Measurements from ENCODE around the gene LATS1. TPM values are rescaled to one million over a fixed set of nuclear protein-coding genes. Genes with fewer than 3 reads are reported as not detected.

LATS1 gene
- polyA plus RNA-seq, 1 of the 3 experiments (the other 2 are of a cell fraction): 6.9 TPM

GRCh38 chr6:149711711-149712110 lies 6.2 kb downstream of the LATS1 start (continued):
- TF ChIP-seq REST (IDR thresholded peaks at IDR 0.05; ENCODE audit: low read depth, low read length): no peak
- no peak for TF ChIP-seq RAD21 (IDR thresholded peaks at IDR 0.05; ENCODE audit: low read length)
- TF ChIP-seq RCOR1 (IDR thresholded peaks at IDR 0.05; ENCODE audit: low read length): no peak
- TF ChIP-seq EZH2phosphoT487 (IDR thresholded peaks at IDR 0.05; ENCODE audit: borderline replicate concordance, low read depth): no peak
- no peak for TF ChIP-seq TEAD4 (IDR thresholded peaks at IDR 0.05; ENCODE audit: borderline replicate concordance, insufficient read depth)
- TF ChIP-seq SMC3 (IDR thresholded peaks at IDR 0.05; ENCODE audit: low read depth, low read length): no peak

- Histone ChIP-seq H3K27me3 (ENCODE audit: insufficient read depth) (no peaks in the 10 kb centered on the region), H4K20me1 (ENCODE audit: insufficient read depth) (peaks cover 42% of the 10 kb centered on the region), H3K9ac (no peak overlapping the region), H3K9me2 (no peaks in the 10 kb centered on the region), H3K79me2 (ENCODE audit: insufficient read depth) (peaks cover 99% of the 10 kb centered on the region), H3K36me3 (replicated peaks in 1 of 2; ENCODE audit: control insufficient read depth in 1 of 2, insufficient read depth in 2 of 2, low read length in 1 of 2) (peaks cover 6 to 22% of the 10 kb centered on the region in 2 experiments), H3F3A (replicated peaks; ENCODE audit: insufficient read depth) (peaks cover 11% of the 10 kb centered on the region), H3K27ac (ENCODE audit: low read depth in 2 of 2, low read length in 1 of 2) (no peak overlapping the region), H3K9me3 (no peaks in the 10 kb centered on the region), H2AFZ (ENCODE audit: low read depth) (no peak overlapping the region), H3K4me2 (no peak overlapping the region), H3K4me3 (ENCODE audit: low read depth in 2 of 2, low read length in 1 of 2) (no peak overlapping the region), H3K4me1 (ENCODE audit: control insufficient read depth in 1 of 2, insufficient read depth in 2 of 2, low read depth in 1 of 2, low read length in 1 of 2) (no peaks in the 10 kb centered on the region; a peak in 1 of 4 replicates)
- WGBS (ENCODE audit: low lambda C conversion rate): 85% methylated on average over 7 of the region's 7 CpGs
- CTCF ChIA-PET: no interaction called here
- POLR2A ChIA-PET: no interaction called here
- TF ChIP-seq MAX (IDR thresholded peaks at IDR 0.05; ENCODE audit: low read depth) (no peak), EP300 (IDR thresholded peaks at IDR 0.05; ENCODE audit: borderline replicate concordance in 1 of 2, low read depth in 1 of 2, low read length in 1 of 2) (no peak), RCOR1 (IDR thresholded peaks at IDR 0.05; ENCODE audit: low read length) (no peak), FOXJ3 (CRISPR knock-in tag; IDR thresholded peaks at IDR 0.05) (no peak), SMC3 (IDR thresholded peaks at IDR 0.05; ENCODE audit: low read depth, low read length) (no peak), POLR2AphosphoS5 (IDR thresholded peaks at IDR 0.05; ENCODE audit: low read depth, low read length) (no peak), FOXM1 (IDR thresholded peaks at IDR 0.05; ENCODE audit: low read depth) (no peak), ZBTB33 (IDR thresholded peaks at IDR 0.05; ENCODE audit: borderline replicate concordance, low read depth) (no peak), GATA2 (CRISPR knock-in tag; IDR thresholded peaks at IDR 0.05) (no peak)
- no peak for DNase-seq
Observed at GRCh38 chr6:149701714-149702113, 16.2 kb downstream of the LATS1 start.

Measured in SK-N-SH (cell line).